GM12865 (cell line): ENCODE data around the gene BCAN.

ENCODE experiments used
- DNase-seq: peaks from one replicate; pipeline ENCODE4 v3.0.0; 2010; ENCODE audit warnings: low read depth
- H3K4me3 ChIP-seq: 2 replicates; pipeline ENCODE4 v1.5.1; 2011; ENCODE audit warnings: mild to moderate bottlenecking, low read depth, low read length, control low read depth
- CTCF ChIP-seq: IDR thresholded peaks from 2 replicates; pipeline ENCODE4 v1.5.1; 2011; ENCODE audit warnings: low read length, control low read depth, low read depth, inconsistent platforms; ENCODE audit not compliant: insufficient read depth; ENCODE audit errors: missing control alignments

The BCAN gene

GRCh38 chr1:156706657-156707416 lies 64.9 kb downstream of the BCAN start:
- DNase-seq, result no peak
- peak overlapping the region; percentile 50 for H3K4me3 ChIP-seq
- TF ChIP-seq CTCF, result no peak

- no peak overlapping the region for H3K4me3 ChIP-seq
- no peak for TF ChIP-seq CTCF
- no peak for DNase-seq
Observed at GRCh38 chr1:156707417-156708217, 65.7 kb downstream of the BCAN start.

- no peak for DNase-seq
- TF ChIP-seq CTCF, result no peak
- H3K4me3 ChIP-seq, result no peak overlapping the region
Observed at GRCh38 chr1:156708218-156708661, 66.3 kb downstream of the BCAN start.

GRCh38 chr1:156709031-156709430 lies 67.1 kb downstream of the BCAN start:
- DNase-seq, result no peak
- H3K4me3 ChIP-seq, result no peak overlapping the region
- no peak for TF ChIP-seq CTCF
